CD4-positive, alpha-beta T cell treated with Interleukin-1 beta for 1 hour (primary cell): Measurements from ENCODE around the gene KLF15.

ENCODE experiments used
- DNase-seq, 2 donors: peaks; one replicate each; pipeline ENCODE4 v3.0.0-alpha.2; 2020 to 2022

The KLF15 gene

GRCh38 chr3:126389112-126389793 lies 32.0 kb upstream of the KLF15 start:
- DNase-seq = peak; percentile 24 to 75

DNA sequence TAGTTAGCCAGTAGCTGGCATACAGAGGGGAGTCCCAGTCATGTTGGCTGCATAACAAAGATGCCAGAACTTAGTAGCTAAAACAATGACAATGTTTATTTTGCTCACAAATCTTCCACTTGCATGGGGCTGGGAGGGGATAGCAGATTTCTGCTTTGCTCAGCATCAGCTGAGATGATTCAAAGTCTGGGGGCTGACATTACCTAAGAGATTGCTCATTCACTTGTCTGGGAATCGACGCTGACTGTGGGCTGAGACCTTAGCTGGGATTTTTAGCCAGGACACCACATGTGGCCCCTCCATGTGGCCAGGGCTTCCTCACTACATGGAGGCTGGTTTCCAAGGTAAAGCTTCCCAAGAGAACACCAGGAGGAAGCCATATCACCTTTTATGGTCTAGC lies 24.8 kb upstream of the KLF15 start:
- no peak for DNase-seq

DNA sequence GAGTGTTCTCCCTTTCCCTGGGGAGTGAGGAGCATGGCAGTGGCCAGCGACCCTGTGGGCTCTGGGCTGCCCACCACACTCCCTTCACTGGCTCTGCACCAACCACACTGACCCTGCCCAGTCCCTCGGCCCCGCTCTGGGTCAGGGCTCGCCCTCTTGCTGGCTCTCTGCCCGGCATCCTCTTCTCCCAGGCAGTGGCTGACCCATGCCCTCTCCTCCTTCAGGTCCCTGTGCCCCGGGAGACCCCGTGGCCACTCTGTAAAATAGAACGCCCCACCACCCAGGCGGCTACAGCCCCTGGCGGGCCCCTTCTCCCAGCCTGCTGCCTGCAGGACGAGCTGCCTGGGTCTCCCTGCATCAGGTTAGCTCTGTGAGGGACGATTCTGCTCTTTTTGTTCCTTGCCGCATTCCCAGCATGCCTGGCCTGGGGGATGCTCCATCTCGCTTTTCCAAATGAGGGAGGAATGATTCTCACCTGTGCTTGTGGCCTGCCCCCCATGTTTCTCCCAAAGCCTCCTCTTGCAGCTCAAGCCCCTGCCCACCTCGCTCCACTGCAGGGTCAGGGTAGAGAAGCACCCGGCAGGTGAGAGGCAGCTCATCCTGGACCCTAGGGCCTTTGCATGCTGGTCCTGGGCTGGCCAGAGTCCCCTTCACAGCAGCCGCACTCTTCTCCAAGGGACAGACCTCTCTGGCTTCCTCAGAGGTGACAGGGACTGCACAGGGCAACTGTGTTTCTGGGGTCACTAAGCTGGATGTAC lies 23.0 kb upstream of the KLF15 start:
- no peak for DNase-seq

DNA sequence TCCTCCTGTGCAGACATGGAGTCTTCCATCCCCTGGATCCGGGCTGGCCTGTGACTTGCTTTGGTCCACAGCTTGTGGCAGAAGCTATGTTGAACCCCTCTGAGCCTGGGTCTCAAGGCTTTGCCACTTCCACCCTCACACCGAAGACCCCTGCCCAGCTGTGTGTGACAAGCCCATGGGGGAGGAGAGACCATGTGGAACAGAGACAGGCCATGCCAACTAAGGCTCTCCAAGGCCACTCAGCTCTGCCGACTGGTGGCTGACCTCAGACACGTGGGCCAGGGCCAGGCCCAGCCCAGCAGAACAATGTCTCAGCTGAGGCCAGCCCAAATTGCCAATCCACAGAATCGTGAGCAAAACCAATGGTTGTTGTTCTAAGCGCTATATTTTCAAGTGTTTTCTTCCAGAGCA lies 21.1 kb upstream of the KLF15 start:
- DNase-seq = no peak

GRCh38 chr3:126377211-126377610 lies 20.0 kb upstream of the KLF15 start:
- no peak for DNase-seq

GRCh38 chr3:126376444-126376843 lies 19.2 kb upstream of the KLF15 start:
- no peak for DNase-seq

- no peak for DNase-seq
Measured at GRCh38 chr3:126375835-126376331, 18.7 kb upstream of the KLF15 start.

DNA sequence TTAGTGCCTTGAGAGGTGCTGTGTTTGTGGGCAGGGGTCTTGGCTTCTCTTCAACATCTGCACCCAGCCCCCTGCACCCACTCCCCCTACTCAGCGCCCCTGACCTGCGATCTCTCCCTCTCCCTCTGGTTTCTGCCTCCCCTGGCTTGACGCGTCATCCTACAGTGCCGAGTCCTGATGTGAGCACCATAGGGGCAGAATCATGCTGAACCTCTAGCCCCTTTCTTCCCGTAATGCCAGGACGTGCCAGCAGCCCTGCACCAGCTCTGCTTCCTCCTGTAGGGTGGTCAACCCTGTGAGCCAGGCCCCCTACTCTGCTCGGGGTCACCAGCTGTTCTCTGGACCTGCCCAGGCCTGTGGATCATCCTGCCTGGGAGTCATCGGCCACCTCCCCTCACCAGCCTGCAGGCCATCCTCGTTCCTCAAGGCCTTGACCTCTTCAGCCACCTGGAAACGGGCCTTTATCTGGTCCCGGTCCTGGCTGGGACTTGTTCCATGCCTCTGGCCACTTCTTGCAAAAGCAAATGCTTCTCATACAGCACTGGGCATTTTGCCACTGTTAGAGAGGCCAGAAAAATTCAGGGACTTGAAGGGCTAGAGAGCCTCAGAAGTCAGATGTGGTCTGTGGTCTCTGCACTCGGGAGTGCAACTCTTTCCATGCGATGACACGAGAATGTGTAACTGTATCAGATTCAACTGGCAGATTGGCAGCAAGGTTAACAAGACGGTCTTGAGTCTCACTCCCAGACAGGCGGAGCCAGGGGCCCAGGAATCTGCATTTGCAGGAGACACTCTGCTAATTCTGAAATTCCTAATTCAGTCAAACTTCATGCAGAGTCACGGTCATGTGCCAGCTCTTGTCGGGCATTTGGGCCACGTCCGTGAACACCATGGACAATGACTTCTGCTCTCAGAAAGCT lies 16.7 kb upstream of the KLF15 start:
- no peak for DNase-seq

DNA sequence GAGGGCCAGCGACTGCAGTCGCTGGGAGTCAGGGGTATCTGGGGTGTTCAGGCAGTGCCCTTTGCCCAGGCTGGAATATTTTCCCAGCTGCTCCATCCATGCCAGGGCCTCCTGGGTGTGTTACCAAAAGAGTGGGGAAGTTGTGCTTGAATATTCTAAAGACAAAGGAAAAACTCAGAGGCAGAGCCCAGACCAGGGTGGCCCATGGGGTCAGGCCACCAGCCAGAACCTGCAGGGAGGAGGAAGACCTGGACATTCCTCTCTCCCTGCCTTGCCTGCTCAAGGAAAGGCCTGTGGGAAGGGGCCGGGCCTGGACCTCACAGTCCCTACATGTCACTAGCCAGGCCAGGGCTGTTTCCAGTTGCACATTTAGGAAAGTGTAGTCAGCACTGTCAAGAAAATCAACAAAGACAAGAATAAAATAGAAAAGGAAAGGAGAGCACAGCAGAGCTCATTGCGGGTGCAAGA lies 16.0 kb upstream of the KLF15 start:
- DNase-seq = no peak

DNA sequence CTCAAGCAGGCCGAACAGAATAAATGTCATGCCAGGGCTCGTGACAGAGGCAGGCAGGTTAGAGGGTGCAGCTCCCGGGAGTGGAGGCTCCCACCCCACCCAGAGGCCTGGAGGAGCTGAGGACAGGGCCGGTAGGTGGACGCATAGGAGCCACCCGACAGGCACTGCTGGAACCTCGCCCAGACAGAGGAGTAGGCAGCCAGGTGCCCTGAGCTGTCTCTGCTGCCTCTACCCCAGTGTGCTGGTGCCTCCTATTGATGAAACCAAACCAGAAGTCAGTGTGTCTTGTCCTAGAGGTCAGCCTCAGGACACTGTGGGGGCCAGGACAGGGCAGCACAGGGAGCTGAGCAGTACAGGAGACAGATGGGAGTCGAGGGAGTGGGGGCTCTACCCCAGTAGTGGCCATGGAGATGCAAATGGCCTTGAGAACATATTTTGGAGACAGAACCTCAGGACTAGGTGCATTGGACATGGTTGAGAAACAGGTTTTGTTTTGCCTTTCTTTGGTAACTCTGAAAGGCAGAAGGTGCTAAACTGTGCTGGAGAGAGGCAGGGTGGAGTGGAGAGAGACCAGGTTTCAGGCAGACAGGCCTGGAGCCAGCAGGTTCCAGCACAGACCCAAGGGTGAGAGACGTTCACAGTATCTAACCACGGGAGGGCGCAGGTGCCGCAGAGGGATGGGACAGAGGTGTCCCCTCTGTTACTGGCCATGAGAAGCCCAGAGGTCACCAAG lies 15.4 kb upstream of the KLF15 start:
- no peak for DNase-seq

DNA sequence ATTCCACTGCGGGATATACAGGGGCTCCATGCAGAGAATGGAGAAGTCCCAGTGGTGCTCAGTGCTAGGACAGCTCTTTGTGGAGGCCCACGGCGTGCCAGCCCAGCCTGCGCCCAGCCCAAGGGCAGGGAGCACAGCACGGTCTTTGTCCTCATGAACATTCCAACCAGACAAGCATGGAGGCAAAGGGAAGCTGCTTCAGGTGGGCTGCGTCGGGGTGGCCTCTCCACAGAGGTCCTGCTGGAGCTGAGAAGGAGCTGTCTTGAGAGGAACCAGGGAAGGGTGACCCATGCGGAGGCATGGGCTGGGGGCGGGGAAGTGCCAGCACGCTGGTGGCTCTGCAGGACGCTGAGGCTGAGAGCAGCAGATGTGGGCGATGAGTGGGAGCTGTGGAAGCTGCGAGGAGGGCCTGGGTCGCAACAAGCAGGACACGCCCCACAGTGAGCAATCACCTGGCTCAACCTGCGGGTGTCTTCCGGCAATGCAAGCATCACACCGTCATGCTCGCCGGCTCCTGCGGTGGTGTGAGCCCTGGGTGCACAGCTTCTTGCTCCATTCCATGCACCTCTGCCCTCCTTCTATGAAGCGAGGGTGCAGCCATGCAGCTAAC lies 14.0 kb upstream of the KLF15 start:
- DNase-seq = no peak

DNA sequence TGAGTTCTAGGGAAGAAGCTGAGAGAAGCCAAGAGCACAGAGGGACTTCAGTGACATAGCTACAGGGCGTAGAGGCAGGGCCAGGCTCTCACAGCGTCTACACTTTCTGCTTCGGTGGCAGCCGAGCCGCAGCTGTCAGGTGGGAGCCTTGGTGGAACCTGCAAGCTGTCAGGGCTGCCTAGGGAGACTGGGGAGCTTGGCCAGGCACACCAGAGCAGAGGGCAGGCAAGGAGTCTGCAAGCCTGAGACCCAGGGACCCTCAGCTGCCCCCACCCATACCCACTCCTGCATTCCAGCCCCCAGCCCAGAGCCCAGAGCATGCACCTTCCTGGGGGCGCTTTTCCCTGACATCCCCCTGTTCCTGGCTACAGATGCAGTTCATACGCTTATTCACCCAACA lies 13.4 kb upstream of the KLF15 start:
- no peak for DNase-seq

DNA sequence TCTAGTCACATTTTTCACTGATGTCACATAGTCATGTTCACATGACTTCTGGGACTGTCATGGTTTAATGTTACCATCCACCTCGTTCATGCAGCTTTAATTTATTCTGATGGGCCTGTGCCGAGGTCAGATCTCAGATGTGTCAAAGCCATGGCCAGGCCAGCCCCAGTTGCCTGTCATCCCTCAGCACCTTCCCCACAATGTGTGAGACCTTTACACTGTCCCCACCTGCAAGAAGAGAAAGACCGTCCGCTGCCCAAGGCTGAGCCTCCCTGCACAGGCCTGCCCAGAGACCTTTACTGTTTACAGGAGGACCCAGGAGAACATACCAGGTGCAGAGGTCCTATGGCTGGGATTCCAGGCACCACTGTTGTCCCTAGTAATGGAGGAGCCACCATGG lies 12.8 kb upstream of the KLF15 start:
- DNase-seq = no peak

DNA sequence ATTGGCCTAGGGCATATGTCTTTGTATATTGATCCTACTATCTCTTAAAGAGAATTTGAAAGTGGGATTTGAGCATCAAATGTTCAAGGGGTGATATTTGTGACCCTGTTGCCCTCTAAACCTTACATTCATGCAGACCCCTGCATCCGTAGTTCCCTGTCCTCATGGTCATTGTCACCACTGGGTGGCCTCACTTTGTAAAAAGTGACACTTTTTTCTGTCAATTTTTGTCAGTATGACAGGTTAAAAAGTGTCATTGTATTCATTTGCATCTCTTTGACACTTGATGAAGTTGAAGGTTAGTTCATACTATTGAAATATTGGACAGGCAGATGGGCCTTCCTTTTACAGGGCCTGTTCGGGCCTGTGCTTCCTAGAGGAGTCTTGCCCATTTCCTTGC lies 12.3 kb upstream of the KLF15 start:
- DNase-seq = no peak

GRCh38 chr3:126367316-126367805 lies 10.2 kb upstream of the KLF15 start:
- DNase-seq = no peak

DNA sequence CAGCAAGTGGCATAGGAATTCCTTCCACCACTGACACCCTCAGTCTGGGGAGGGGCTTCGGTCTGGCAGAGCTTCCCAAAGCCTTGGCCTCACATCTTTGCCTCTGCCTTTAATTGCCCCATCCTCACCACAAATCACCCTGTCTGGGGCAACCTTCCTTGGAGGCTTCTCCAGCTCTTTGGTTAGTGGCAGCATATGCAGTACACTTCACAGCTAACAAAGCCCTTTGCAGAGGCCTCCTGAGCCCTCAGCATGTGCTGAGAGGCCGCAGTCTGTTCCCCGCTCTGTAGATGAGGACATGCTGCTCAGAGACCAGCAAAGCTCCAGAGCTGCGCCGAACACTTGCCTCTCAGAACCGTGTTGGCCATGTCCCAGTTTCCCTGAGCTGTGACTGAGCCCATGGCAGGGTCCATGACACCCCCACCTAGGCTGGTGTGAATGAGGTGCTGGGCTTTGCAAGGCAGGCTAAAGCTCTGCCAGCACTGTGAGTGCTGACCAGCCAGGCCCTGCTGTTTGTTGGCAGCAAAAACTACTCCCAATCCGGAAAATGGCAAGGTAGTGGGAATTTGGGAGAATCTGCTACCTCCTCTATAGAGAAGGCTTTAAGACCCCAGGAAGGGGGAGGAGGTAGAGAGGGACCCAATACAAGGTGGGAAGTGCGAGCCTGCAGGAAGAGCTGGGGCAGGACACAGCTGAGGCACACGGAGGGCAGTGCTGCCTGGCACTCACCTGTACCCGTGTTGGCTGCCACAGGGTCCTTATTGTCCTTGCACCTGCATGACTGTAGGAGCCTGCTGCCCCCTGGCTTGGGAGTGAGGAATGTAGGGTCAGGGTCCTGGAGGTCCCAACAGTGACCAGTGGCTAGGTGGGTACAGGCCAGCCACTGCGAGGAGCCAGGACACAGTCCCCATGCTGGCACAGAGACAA lies 8.4 kb upstream of the KLF15 start:
- DNase-seq = no peak

DNA sequence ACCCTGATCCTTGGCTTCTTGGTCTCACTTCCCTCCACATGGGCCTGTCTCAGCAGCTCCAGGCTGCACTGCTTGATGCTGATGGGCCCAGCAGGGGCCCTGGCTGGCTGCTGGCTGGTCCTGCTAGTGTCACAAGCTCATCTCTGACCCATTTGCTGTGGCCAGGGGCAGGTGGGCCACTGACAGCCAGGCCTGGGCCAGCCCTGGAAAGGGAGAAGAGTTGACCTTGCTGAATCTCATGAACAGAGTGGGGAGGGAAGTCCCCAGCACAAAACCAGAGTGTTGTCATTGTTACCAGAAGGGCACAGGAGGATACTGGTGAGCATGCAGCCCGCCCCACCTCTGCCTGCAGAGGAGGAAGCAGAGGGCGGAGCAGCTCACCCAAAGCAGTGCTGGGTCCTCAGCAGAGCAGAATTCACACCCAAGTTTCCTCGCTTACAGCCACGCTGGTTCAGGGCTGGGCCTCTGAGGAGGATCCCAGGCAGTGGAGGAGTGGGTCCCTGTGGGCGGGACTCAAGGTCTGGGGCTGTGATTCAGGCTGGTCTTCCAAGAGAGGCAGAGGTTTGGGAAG lies 7.6 kb upstream of the KLF15 start:
- no peak for DNase-seq

DNA sequence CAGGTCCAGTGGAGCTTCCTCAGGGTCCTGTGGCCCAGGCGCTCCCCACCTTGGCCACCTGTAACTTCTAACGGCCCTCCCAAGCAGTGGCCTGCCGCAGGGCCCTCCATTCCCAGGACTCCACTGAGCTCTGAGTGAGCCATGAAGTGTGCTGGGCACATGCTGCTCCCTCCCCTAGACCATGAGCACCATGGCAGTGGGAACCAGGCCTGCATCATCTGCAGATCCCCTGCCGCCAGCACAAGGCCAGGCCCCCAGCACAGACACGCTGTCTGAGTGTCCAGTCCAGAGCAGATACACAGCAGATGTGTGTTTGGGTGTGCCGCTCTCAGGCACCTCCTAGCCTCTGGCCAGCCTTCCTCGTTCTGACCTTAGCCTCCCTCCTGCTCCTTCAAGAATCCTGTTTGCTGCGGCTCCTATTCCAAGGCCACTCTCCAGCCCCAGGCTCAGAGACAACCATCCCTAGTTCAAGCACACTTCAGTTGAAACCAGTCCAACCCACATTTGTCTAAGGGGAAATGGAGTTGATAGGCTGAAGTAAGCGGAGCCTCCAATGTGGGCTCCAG lies 7.0 kb upstream of the KLF15 start:
- no peak for DNase-seq

DNA sequence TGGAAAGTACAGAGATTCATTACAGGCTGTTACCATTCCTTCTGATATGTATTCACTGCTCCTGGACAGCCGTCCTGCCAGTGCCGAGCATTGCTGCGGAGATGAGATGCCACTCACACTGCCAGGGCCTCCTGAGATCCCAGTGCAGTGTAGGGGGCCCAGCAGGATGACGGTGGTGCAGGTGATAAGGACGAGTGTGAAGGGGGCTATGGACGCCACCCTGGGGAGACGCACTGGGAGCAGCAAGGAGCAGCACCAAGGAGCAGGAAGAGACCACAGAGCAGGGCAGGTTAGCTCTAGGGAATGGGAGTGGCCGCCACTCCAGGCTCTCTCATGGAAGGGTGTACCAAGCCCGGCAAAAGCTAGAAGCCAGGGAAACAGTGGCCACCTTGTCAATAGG lies 4.0 kb upstream of the KLF15 start:
- DNase-seq = no peak

GRCh38 chr3:126360714-126361060 lies 3.5 kb upstream of the KLF15 start:
- no peak for DNase-seq
